ENCODE results near the gene PRSS48.

PRSS48 gene

DNA sequence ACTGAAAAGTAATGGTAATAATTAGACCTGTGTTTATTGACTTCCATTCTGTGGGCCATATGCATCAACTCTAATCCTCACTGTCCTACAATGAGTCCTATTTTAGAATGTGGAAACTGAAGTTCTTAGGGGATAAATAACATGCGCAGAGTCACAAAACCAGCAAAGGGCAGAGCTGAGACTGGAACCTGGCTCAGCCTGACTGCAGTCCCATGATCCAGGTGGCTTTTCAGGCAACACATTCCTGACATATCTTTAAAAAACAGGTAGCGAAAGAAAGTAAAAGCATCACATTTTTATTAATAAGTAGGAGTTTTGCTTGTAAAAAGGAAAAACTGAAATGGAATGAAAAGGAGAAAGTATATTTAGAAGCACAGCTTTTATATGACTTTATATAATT is 34.7 kb upstream of the PRSS48 start:
- H3K4me3 ChIP-seq (ENCODE audit: low read depth, low read length, poor library complexity, severe bottlenecking), result no peak overlapping the region
- no peaks in the 10 kb centered on the region for H3K79me2 ChIP-seq (ENCODE audit: insufficient read depth, low read length)
- H3F3A ChIP-seq (ENCODE audit: insufficient read depth, low read length), result no peaks in the 10 kb centered on the region
- H3K27ac ChIP-seq (ENCODE audit: low read depth, low read length, poor library complexity, severe bottlenecking), result no peak overlapping the region
- no peak for TF ChIP-seq CTCF (IDR thresholded peaks at IDR 0.05; ENCODE audit: low read length)
- no peak for TF ChIP-seq EZH2 (IDR thresholded peaks at IDR 0.05; ENCODE audit: borderline replicate concordance, low read length)
- H3K9me2 ChIP-seq (ENCODE audit: low read depth, low read length), result no peaks in the 10 kb centered on the region
- H3K4me1 ChIP-seq (ENCODE audit: insufficient read depth, low read length, severe bottlenecking), result no peaks in the 10 kb centered on the region
- no peak overlapping the region for H3K9ac ChIP-seq (ENCODE audit: low read length)
- H3K36me3 ChIP-seq (ENCODE audit: insufficient read depth, low read length), result no peaks in the 10 kb centered on the region
- H4K20me1 ChIP-seq (ENCODE audit: insufficient read depth, low read length), result no peaks in the 10 kb centered on the region
- no peak overlapping the region for H3K4me2 ChIP-seq (ENCODE audit: low read length)
- H2AFZ ChIP-seq (ENCODE audit: low read length), result no peak overlapping the region
- H3K27me3 ChIP-seq (ENCODE audit: insufficient read depth, low read length), result no peaks in the 10 kb centered on the region; the same call in 1 of the 2 replicates
- H3K9me3 ChIP-seq (ENCODE audit: low read length), result no peaks in the 10 kb centered on the region

DNA sequence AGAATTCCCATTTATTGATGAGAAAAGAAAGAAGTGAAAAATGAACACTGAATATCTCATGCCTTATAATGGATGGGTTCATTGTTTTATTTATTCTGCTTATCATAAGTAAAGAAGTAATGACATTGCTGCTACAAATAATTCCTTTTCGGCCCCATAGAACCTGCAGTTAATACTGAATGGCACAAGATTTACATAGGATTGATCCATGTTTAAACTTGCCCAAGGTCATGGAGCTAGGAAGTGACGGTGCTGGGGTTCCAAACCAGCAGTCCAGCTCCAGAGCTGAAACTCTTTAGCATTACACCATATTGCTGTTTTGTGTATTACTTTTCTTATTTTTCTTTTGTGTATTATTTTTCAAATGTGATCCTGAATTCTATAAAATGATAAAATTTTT is 30.2 kb upstream of the PRSS48 start:
- H3K4me1 ChIP-seq (ENCODE audit: insufficient read depth, low read length, severe bottlenecking), result no peaks in the 10 kb centered on the region
- H2AFZ ChIP-seq (ENCODE audit: low read length), result no peak overlapping the region
- no peak overlapping the region for H3K9ac ChIP-seq (ENCODE audit: low read length)
- no peaks in the 10 kb centered on the region; the same call in 1 of the 2 replicates for H3K27me3 ChIP-seq (ENCODE audit: insufficient read depth, low read length)
- no peak overlapping the region for H3K27ac ChIP-seq (ENCODE audit: low read depth, low read length, poor library complexity, severe bottlenecking)
- no peaks in the 10 kb centered on the region for H3K79me2 ChIP-seq (ENCODE audit: insufficient read depth, low read length)
- no peaks in the 10 kb centered on the region for H4K20me1 ChIP-seq (ENCODE audit: insufficient read depth, low read length)
- no peak overlapping the region for H3K4me2 ChIP-seq (ENCODE audit: low read length)
- no peaks in the 10 kb centered on the region for H3K9me2 ChIP-seq (ENCODE audit: low read depth, low read length)
- H3F3A ChIP-seq (ENCODE audit: insufficient read depth, low read length), result no peaks in the 10 kb centered on the region
- H3K36me3 ChIP-seq (ENCODE audit: insufficient read depth, low read length), result no peaks in the 10 kb centered on the region
- no peak for TF ChIP-seq CTCF (IDR thresholded peaks at IDR 0.05; ENCODE audit: low read length)
- TF ChIP-seq EZH2 (IDR thresholded peaks at IDR 0.05; ENCODE audit: borderline replicate concordance, low read length), result no peak
- no peak overlapping the region for H3K4me3 ChIP-seq (ENCODE audit: low read depth, low read length, poor library complexity, severe bottlenecking)
- no peaks in the 10 kb centered on the region for H3K9me3 ChIP-seq (ENCODE audit: low read length)

GRCh38 chr4:151247395-151247794 is 29.6 kb upstream of the PRSS48 start:
- H3K79me2 ChIP-seq (ENCODE audit: insufficient read depth, low read length), result no peaks in the 10 kb centered on the region
- no peak overlapping the region for H3K4me2 ChIP-seq (ENCODE audit: low read length)
- no peak overlapping the region for H3K27ac ChIP-seq (ENCODE audit: low read depth, low read length, poor library complexity, severe bottlenecking)
- no peak overlapping the region for H2AFZ ChIP-seq (ENCODE audit: low read length)
- TF ChIP-seq EZH2 (IDR thresholded peaks at IDR 0.05; ENCODE audit: borderline replicate concordance, low read length) (no peak), CTCF (IDR thresholded peaks at IDR 0.05; ENCODE audit: low read length) (no peak)
- H3K36me3 ChIP-seq (ENCODE audit: insufficient read depth, low read length), result no peaks in the 10 kb centered on the region
- H3K4me1 ChIP-seq (ENCODE audit: insufficient read depth, low read length, severe bottlenecking), result no peaks in the 10 kb centered on the region
- no peak overlapping the region for H3K9ac ChIP-seq (ENCODE audit: low read length)
- no peaks in the 10 kb centered on the region for H3K9me3 ChIP-seq (ENCODE audit: low read length)
- H3K9me2 ChIP-seq (ENCODE audit: low read depth, low read length), result no peaks in the 10 kb centered on the region
- no peaks in the 10 kb centered on the region; the same call in 1 of the 2 replicates for H3K27me3 ChIP-seq (ENCODE audit: insufficient read depth, low read length)
- H3K4me3 ChIP-seq (ENCODE audit: low read depth, low read length, poor library complexity, severe bottlenecking), result no peak overlapping the region
- no peaks in the 10 kb centered on the region for H4K20me1 ChIP-seq (ENCODE audit: insufficient read depth, low read length)
- no peaks in the 10 kb centered on the region for H3F3A ChIP-seq (ENCODE audit: insufficient read depth, low read length)

Measured in OCI-LY1 (cell line).